Adipocyte (in vitro differentiated cells): ENCODE data around the gene CHSY1.

Experiments used
- DNase-seq: peaks from one replicate; pipeline ENCODE4 v3.0.0-alpha.2; 2015; ENCODE audit warnings: low read depth
- H3K27me3 ChIP-seq: replicated peaks from 2 replicates; pipeline ENCODE4 v1.7.0; 2013; ENCODE audit warnings: mild to moderate bottlenecking, low read length, moderate library complexity; ENCODE audit not compliant: control insufficient read depth, insufficient read depth
- H3K36me3 ChIP-seq: 2 replicates; pipeline ENCODE4 v1.7.0; 2013; ENCODE audit warnings: low read length, mild to moderate bottlenecking, moderate library complexity; ENCODE audit not compliant: control insufficient read depth, insufficient read depth, severe bottlenecking
- H3K4me1 ChIP-seq: 2 replicates; pipeline ENCODE4 v1.7.0; 2013; ENCODE audit warnings: mild to moderate bottlenecking, low read length, moderate library complexity; ENCODE audit not compliant: control insufficient read depth, insufficient read depth
- H3K4me3 ChIP-seq: 2 replicates; pipeline ENCODE4 v1.7.0; 2013; ENCODE audit warnings: mild to moderate bottlenecking, low read length, moderate library complexity
- H3K9ac ChIP-seq: 2 replicates; pipeline ENCODE4 v1.7.0; 2013; ENCODE audit warnings: mild to moderate bottlenecking, low read length, moderate library complexity
- H3K9me3 ChIP-seq: 2 replicates; pipeline ENCODE4 v1.7.0; 2013; ENCODE audit warnings: mild to moderate bottlenecking, low read length, moderate library complexity; ENCODE audit not compliant: control insufficient read depth

The CHSY1 gene

GRCh38 chr15:101242160-101242998, 9.5 kb downstream of the CHSY1 start:
- Histone ChIP-seq H3K27me3 (no peaks in the 10 kb centered on the region), H3K9ac (no peak overlapping the region), H3K4me1 (peaks cover 18% of the 10 kb centered on the region), H3K36me3 (no peaks in the 10 kb centered on the region), H3K4me3 (no peak overlapping the region), H3K9me3 (no peaks in the 10 kb centered on the region)
- DNase-seq = peak; percentile 52

GRCh38 chr15:101240358-101240757, 11.5 kb downstream of the CHSY1 start:
- Histone ChIP-seq H3K4me3 (peak overlapping the region; percentile 26), H3K9me3 (no peaks in the 10 kb centered on the region), H3K27me3 (no peaks in the 10 kb centered on the region), H3K4me1 (peaks cover 20% of the 10 kb centered on the region), H3K9ac (no peak overlapping the region), H3K36me3 (no peaks in the 10 kb centered on the region)
- no peak for DNase-seq

- peaks cover 20% of the 10 kb centered on the region for H3K4me1 ChIP-seq
- H3K4me3 ChIP-seq = peak overlapping the region; percentile 26
- DNase-seq = no peak
- no peak overlapping the region for H3K9ac ChIP-seq
- no peaks in the 10 kb centered on the region for H3K9me3 ChIP-seq
- H3K27me3 ChIP-seq = no peaks in the 10 kb centered on the region
- peaks cover 6% of the 10 kb centered on the region for H3K36me3 ChIP-seq
These were observed 12.1 kb downstream of the CHSY1 start for GRCh38 chr15:101239724-101240136.

- DNase-seq = no peak
- Histone ChIP-seq H3K9me3 (no peaks in the 10 kb centered on the region), H3K4me1 (peaks cover 20% of the 10 kb centered on the region), H3K36me3 (peaks cover 17% of the 10 kb centered on the region), H3K9ac (no peak overlapping the region), H3K4me3 (no peak overlapping the region), H3K27me3 (no peaks in the 10 kb centered on the region)
These were observed 14.6 kb downstream of the CHSY1 start for GRCh38 chr15:101237251-101237650.

GRCh38 chr15:101233651-101234280, 18.1 kb downstream of the CHSY1 start:
- H3K4me1 ChIP-seq = peaks cover 4% of the 10 kb centered on the region
- H3K27me3 ChIP-seq = no peaks in the 10 kb centered on the region
- no peaks in the 10 kb centered on the region for H3K9me3 ChIP-seq
- DNase-seq = no peak
- peaks cover 17% of the 10 kb centered on the region for H3K36me3 ChIP-seq
- H3K9ac ChIP-seq = no peak overlapping the region
- no peak overlapping the region for H3K4me3 ChIP-seq

GRCh38 chr15:101232677-101233076, 19.2 kb downstream of the CHSY1 start:
- no peak overlapping the region for H3K9ac ChIP-seq
- H3K4me3 ChIP-seq = no peak overlapping the region
- peaks cover 7% of the 10 kb centered on the region for H3K9me3 ChIP-seq
- no peaks in the 10 kb centered on the region for H3K27me3 ChIP-seq
- peaks cover 4% of the 10 kb centered on the region for H3K4me1 ChIP-seq
- no peak for DNase-seq
- H3K36me3 ChIP-seq = peaks cover 17% of the 10 kb centered on the region

- Histone ChIP-seq H3K4me3 (no peak overlapping the region), H3K9me3 (peaks cover 7% of the 10 kb centered on the region), H3K4me1 (no peaks in the 10 kb centered on the region), H3K36me3 (peaks cover 5% of the 10 kb centered on the region), H3K27me3 (no peaks in the 10 kb centered on the region), H3K9ac (no peak overlapping the region)
- no peak for DNase-seq
These were observed 23.5 kb downstream of the CHSY1 start for GRCh38 chr15:101228313-101228712.

GRCh38 chr15:101225658-101226057, 26.2 kb downstream of the CHSY1 start:
- no peak for DNase-seq
- no peaks in the 10 kb centered on the region for H3K27me3 ChIP-seq
- peaks cover 4% of the 10 kb centered on the region for H3K36me3 ChIP-seq
- H3K4me3 ChIP-seq = no peak overlapping the region
- H3K9ac ChIP-seq = no peak overlapping the region
- peaks cover 7% of the 10 kb centered on the region for H3K4me1 ChIP-seq
- peaks cover 7% of the 10 kb centered on the region for H3K9me3 ChIP-seq

GRCh38 chr15:101221902-101222301, 29.9 kb downstream of the CHSY1 start:
- peaks cover 7% of the 10 kb centered on the region for H3K4me1 ChIP-seq
- DNase-seq = no peak
- peaks cover 4% of the 10 kb centered on the region for H3K36me3 ChIP-seq
- no peak overlapping the region for H3K4me3 ChIP-seq
- H3K27me3 ChIP-seq = no peaks in the 10 kb centered on the region
- no peaks in the 10 kb centered on the region for H3K9me3 ChIP-seq
- H3K9ac ChIP-seq = no peak overlapping the region

- no peaks in the 10 kb centered on the region for H3K27me3 ChIP-seq
These were observed 31.8 kb downstream of the CHSY1 start for GRCh38 chr15:101220060-101220459.

GRCh38 chr15:101219441-101219840, 32.4 kb downstream of the CHSY1 start:
- DNase-seq = no peak
- H3K36me3 ChIP-seq = no peaks in the 10 kb centered on the region

More at GRCh38 chr15:101220060-101220459, 31.8 kb downstream of the CHSY1 start:
- Histone ChIP-seq H3K4me1 (peaks cover 7% of the 10 kb centered on the region), H3K9me3 (no peaks in the 10 kb centered on the region), H3K4me3 (no peak overlapping the region), H3K9ac (no peak overlapping the region), H3K36me3 (no peaks in the 10 kb centered on the region)
- no peak for DNase-seq

More at GRCh38 chr15:101219441-101219840, 32.4 kb downstream of the CHSY1 start:
- Histone ChIP-seq H3K4me3 (no peak overlapping the region), H3K9ac (no peak overlapping the region), H3K9me3 (no peaks in the 10 kb centered on the region), H3K27me3 (no peaks in the 10 kb centered on the region), H3K4me1 (peaks cover 7% of the 10 kb centered on the region)
